Measurements from ENCODE around the gene NR3C2.

Gene NR3C2

DNA sequence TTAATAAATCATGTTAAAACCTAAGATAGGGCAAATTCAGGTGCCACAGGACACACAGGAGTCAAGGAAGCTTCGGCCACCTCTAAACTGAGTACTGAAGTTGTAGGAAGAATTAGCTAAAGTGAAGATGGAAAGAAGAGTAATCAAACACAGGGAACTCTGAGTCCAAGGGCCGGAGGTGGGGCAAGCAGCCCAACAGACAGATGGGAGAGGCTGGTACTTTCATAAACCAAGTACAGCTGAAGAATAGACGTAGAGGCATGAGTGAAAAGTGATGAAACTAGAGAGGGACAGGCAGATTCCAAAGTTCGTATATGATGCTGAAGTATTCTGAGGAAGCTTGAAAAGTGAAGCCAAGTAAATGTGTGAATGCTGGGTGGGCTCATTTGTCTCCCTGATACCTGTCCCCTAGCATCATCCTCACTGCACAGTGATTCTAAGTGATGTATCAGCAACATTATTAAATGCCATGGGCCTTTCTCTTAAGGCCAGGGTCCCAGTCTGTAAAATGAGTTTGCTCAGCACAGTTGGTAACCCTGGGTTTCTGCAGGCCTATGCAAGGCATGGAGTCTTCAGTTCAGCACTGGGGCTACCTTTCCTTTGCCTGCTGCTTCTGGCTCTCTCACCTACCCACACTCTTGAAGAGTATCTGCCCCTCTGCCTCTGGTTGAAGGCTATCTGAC, 203.3 kb downstream of the NR3C2 start:
- no peak overlapping the region for H3K4me3 ChIP-seq (ENCODE audit: low read depth, low read length)
- ChIA-PET POLR2A (no interaction called here), CTCF (no interaction called here)
- no peak for TF ChIP-seq CTCF (IDR thresholded peaks at IDR 0.05; ENCODE audit: insufficient read depth, low read length, missing control alignments)
- DNase-seq (ENCODE audit: low read depth, low spot score) = no peak

DNA sequence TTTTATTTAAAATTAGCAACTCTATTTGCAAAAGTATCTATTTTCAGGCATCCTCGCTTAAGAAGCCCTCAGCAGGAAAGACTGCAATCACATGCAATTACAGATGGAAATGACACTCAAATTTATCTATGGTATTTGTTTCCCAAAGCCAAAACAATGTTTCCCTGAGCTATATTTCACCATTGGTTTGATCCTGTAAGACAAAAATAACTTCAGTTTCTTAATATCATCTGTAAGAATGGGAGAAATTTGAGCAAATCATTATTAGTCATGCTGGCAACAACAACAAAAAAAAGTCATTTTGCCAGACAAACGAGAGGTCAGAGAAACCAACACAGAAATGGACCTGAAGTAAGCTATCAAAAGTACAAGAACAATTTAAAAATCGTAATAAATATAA, 204.1 kb downstream of the NR3C2 start:
- no peak for TF ChIP-seq CTCF (IDR thresholded peaks at IDR 0.05; ENCODE audit: insufficient read depth, low read length, missing control alignments)
- CTCF ChIA-PET = no interaction called here
- H3K4me3 ChIP-seq (ENCODE audit: low read depth, low read length) = no peak overlapping the region
- POLR2A ChIA-PET = no interaction called here
- DNase-seq (ENCODE audit: low read depth, low spot score) = no peak

- ChIA-PET CTCF (no interaction called here), POLR2A (no interaction called here)
- TF ChIP-seq CTCF (IDR thresholded peaks at IDR 0.05; ENCODE audit: insufficient read depth, low read length, missing control alignments) = no peak
- DNase-seq (ENCODE audit: low read depth, low spot score) = no peak
- H3K4me3 ChIP-seq (ENCODE audit: low read depth, low read length) = no peak overlapping the region
These were observed 206.4 kb downstream of the NR3C2 start for GRCh38 chr4:148235809-148236208.

GRCh38 chr4:148229798-148230197, 212.4 kb downstream of the NR3C2 start:
- no peak overlapping the region for H3K4me3 ChIP-seq (ENCODE audit: low read depth, low read length)
- ChIA-PET CTCF (no interaction called here), POLR2A (no interaction called here)
- TF ChIP-seq CTCF (IDR thresholded peaks at IDR 0.05; ENCODE audit: insufficient read depth, low read length, missing control alignments) = no peak
- DNase-seq (ENCODE audit: low read depth, low spot score) = no peak

DNA sequence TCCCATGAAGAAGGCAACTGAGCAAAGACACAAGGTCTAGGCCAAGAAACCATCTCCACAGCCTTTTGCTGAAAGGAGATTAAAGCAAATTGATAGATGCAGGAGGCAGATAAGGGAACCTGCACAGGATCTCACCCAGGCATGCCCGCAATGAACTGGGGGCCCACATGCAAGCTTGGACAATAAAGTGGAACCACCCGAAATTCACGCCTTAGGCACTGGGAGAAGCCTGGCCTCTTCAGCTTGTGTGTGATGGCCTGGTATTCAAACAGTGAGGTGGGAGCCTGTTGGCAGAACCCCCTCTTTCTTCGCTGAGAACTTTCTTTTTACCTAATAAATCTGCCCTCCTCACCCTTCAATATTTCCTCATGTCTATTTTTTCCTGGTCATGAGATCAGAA, 213.2 kb downstream of the NR3C2 start:
- no peak for TF ChIP-seq CTCF (IDR thresholded peaks at IDR 0.05; ENCODE audit: insufficient read depth, low read length, missing control alignments)
- POLR2A ChIA-PET = no interaction called here
- CTCF ChIA-PET = no interaction called here
- no peak for DNase-seq (ENCODE audit: low read depth, low spot score)
- no peak overlapping the region for H3K4me3 ChIP-seq (ENCODE audit: low read depth, low read length)

DNA sequence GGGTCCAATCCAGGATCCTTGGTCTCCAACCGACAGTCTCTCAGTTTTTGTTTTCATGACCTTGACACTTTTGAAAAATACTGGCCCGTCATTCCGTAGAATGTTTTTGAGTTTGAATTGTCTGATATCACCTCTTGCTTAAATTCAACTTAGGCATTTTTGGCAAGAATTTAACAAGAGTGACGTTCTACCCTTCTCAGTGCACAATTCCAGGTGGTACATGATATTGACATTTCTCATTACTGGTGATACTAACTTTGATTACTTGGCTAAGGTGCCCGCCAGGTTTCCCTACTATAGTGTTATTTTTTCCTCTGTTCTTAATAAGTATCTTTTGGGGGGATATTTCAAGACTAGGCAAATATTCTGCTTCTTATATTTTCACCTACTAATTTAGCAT, 215.1 kb downstream of the NR3C2 start:
- no peak overlapping the region for H3K4me3 ChIP-seq (ENCODE audit: low read depth, low read length)
- ChIA-PET POLR2A (no interaction called here), CTCF (no interaction called here)
- no peak for TF ChIP-seq CTCF (IDR thresholded peaks at IDR 0.05; ENCODE audit: insufficient read depth, low read length, missing control alignments)
- no peak for DNase-seq (ENCODE audit: low read depth, low spot score)
